Esophagus squamous epithelium (tissue), 4 donors: ENCODE results near the gene PPARA.

Experiments
- CTCF ChIP-seq, 6 experiments: fragments of 450-650 bp in 4 of 6; fragments of 200-600 bp in 2 of 6; sonication (generic) in 2 of 6; IDR thresholded peaks; one replicate each; pipeline ENCODE4 v1.5.1; 2016 to 2019; ENCODE audit warnings: antibody characterized with exemption in 6 of 6, mild to moderate bottlenecking in 4 of 6, moderate library complexity in 4 of 6
- POLR2A ChIP-seq, 4 donors: fragments of 450-650 bp; IDR thresholded peaks; one replicate each; pipeline ENCODE4 v1.6.1; 2017; ENCODE audit warnings: antibody characterized with exemption in 4 of 4, mild to moderate bottlenecking in 4 of 4, moderate library complexity in 3 of 4

- TF ChIP-seq POLR2A (IDR thresholded peaks at IDR 0.05) (no peak), CTCF (IDR thresholded peaks at IDR 0.05) (no peak)
These were observed 122.6 kb downstream of the PPARA start for GRCh38 chr22:46272762-46273431.
